GM12864 (cell line): ENCODE measurements around the gene SRMS.

Experiments
- DNase-seq: peaks from one replicate; pipeline ENCODE4 v3.0.0-alpha.2; 2011; ENCODE audit warnings: low read depth
- H3K4me3 ChIP-seq: 2 replicates; pipeline ENCODE4 v1.5.1; 2011; ENCODE audit warnings: mild to moderate bottlenecking, low read depth, low read length, control low read depth
- TF ChIP-seq, protein P1 (sequence below): IDR thresholded peaks from 2 replicates; pipeline ENCODE4 v1.5.1; 2011; ENCODE audit warnings: low read depth, mild to moderate bottlenecking, moderate library complexity, low read length, control low read depth, inconsistent platforms; ENCODE audit errors: missing control alignments

Gene SRMS

DNA sequence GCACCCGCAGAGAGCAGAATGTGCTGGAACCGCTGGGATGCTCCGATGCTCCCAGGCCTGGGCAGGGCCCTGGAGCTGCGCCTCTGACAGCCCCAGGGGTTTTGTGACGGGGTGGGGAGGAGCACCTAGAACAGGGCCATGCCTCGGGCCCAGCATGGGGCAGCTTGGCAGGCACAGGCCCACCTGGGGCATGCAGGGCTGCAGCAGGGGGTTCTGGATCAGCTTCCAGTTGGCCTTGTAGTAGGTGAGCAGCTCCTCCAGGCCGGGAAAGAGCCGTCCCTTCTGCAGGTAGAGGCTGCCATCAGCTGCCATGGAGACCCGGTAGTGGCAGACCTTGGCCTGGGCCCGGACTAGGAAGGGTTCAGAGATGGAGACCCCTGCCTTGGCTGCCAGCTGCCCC, 4.4 kb downstream of the SRMS start:
- H3K4me3 ChIP-seq = peak overlapping the region; percentile 51
- DNase-seq = no peak
- TF ChIP-seq, protein P1, sequence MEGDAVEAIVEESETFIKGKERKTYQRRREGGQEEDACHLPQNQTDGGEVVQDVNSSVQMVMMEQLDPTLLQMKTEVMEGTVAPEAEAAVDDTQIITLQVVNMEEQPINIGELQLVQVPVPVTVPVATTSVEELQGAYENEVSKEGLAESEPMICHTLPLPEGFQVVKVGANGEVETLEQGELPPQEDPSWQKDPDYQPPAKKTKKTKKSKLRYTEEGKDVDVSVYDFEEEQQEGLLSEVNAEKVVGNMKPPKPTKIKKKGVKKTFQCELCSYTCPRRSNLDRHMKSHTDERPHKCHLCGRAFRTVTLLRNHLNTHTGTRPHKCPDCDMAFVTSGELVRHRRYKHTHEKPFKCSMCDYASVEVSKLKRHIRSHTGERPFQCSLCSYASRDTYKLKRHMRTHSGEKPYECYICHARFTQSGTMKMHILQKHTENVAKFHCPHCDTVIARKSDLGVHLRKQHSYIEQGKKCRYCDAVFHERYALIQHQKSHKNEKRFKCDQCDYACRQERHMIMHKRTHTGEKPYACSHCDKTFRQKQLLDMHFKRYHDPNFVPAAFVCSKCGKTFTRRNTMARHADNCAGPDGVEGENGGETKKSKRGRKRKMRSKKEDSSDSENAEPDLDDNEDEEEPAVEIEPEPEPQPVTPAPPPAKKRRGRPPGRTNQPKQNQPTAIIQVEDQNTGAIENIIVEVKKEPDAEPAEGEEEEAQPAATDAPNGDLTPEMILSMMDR = no peak

DNA sequence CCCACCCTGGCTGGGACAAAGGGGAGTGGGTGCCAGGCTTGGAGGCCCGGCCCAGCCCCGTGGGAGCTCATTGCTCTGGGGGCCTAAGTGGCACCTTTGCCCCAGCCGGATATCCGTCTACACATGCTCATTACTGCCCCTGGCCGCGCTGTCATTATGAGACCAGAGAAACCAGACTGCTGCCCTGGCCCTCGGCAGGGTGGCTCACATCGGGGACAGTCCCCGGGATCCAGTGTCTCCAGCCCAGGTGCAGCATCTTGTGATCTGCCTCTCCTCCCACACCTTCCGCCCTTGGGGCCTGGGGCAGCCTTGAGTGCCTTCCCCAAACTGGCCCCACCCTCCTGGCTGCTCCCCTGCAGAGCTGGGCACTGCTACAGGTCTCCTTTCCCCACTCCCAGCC, 4.9 kb downstream of the SRMS start:
- TF ChIP-seq, protein P1 = no peak
- DNase-seq = peak; percentile 57
- H3K4me3 ChIP-seq = peak overlapping the region; percentile 51

DNA sequence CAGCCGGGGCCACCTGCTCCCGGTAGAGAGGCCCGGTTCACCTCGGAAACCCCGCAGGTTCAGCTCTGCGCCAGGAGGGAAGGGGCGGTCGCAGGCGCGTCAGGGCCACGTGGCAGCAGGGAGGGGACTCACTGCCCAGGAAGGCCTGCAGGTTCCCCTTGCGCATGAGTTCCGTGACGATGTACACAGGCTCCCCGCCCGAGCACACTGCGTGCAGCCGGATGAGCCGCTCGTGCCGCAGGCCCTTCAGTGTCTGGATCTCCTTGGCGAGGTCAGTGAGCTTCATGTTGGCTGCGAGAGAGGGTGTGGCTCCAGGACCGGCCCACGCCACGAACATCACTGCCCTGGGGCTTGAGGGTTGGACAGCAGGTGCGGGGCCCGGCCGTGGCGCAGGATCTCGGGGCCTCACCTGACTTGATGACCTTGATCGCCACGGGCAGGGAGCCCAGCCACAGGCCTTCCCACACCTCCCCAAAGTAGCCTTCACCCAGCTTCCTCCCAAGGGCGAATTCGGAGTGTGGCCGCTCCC, 5.5 kb downstream of the SRMS start:
- TF ChIP-seq, protein P1 = no peak
- H3K4me3 ChIP-seq = peak overlapping the region; percentile 51
- DNase-seq = no peak

DNA sequence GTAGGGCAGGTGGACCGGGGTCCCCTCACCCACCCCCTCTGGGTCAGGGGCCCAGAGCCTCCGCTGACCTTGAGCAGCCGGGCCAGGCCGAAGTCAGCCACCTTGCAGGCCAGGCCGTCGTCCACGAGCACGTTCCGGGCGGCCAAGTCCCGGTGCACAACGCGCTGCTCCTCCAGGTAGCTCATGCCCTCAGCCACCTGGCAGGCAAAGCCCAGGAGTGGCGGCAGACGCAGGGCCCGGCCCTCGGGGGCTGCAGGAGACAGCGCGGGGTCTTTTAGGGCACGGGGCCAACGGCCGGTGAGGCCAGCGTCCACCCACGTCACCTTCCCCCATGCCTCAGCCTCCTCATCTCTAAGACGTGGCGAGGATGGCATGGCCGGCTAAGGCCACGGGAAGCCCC, 6.2 kb downstream of the SRMS start:
- TF ChIP-seq, protein P1 = no peak
- H3K4me3 ChIP-seq = peak overlapping the region; percentile 51
- DNase-seq = no peak

DNA sequence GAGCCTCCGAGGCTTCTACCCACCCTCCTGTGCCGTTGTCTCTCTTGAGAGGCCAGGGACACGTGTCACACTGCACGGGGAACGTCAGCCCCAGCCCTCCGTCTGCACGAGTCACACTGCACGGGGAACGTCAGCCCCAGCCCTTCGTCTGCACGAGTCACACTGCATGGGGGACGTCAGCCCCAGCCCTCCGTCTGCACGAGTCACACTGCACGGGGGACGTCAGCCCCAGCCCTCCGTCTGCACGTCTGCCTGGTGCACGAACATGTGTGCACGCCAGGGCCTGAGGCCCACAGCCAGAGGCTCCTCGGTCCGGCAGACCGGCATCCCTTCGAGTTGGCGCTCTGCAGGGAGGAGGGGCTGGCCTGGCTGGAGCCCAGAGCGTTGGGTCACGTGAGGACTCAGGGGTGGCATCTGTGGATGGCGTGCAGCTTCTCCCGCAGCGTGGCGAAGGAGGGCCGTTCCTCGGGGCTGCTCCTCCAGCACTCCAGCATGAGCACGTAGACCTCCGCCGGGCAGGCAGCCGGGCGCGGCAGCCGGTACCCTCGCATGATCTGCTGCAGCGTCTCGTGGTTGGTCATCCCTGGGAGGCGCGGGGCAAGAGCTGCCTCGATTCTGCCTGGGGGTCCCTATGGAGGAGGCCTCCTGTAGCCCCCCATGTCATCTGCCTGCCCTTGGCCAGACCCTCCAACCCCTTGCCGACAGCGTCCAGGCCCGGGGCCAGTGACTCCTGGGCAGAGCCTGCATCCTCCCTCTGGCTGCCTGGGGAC, 6.9 kb downstream of the SRMS start:
- DNase-seq = no peak
- TF ChIP-seq, protein P1 = no peak
- H3K4me3 ChIP-seq = no peak overlapping the region

DNA sequence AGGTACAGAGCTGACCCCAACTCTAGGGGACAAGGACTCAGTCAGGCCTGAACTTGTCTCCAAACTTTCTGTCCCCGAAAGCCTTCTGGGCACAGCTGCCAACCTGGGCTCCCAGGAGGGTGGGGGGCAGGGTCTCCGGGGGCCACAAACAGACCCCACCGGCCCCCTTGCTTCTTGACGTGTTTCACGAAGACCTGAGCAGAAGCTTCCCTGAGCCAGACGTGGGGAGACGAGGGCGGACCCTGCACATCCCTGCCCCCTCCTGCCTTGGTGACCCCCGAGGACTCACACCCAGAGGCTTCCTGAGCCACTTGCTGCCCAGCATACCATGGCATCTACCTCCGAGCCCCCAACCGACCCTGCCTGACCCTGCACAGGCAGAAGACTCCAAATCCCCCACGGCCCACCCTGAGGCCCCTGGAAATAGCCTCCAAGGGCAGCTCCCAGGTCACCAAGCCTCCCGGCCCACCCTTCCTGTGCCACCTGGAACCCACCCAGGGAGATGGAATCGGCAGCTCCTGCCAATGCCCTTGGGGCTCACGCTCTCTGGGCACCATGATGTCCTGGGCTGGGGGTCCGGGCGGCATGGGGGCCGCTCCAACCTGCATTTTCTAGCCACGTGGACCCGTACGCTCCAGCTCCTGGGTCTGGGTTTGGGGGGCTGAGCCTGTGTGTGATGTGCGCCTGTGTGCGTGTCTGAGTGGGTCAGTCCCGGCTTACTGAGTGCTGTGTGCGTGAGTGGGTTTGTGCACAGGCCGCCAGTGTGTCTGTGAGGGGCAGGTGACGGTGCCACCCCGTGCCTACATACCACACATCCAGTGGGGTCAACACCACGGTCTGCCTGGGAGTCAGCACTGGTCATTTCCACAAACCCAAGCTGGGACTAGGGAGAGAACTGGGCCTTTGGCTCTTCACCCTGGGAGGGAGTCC, 7.8 kb downstream of the SRMS start:
- DNase-seq = no peak

More for the DNA sequence above, 7.8 kb downstream of the SRMS start:
- H3K4me3 ChIP-seq = no peak overlapping the region
- TF ChIP-seq, protein P1 = no peak
